ENCODE results near the gene HNF4A. TPM values are rescaled to one million over a fixed set of nuclear protein-coding genes. Genes with fewer than 3 reads are reported as not detected.

The HNF4A gene
- total and polyA plus RNA-seq, 2 of the 4 experiments (the other 2 are of a cell fraction): not detected

DNA sequence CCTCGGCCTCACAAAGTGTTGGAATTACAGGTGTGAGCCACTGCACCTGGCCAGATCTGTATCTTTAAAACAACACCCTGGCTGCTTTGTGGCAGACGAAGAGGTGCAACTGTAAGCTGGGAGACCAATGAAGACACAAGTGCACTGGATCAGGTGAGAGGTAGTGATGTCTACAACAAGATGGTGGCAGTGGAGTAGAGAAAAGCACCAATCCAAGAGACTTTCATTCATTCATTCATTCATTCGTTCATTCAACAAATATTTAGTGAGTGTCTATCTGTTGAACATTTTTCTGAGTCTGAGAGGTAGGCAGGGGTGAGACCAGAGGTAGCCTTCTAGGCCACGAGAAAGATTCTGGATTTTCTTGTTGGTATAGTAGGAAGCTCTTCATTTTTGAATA lies 83.3 kb downstream of the HNF4A start:
- H2AK9ac ChIP-seq (replicated peaks; ENCODE audit: low read depth, low read length, poor library complexity): no peak overlapping the region
- H2BK5ac ChIP-seq (ENCODE audit: low read depth, low read length, poor library complexity, severe bottlenecking): no peak overlapping the region
- H4K8ac ChIP-seq (ENCODE audit: low read depth in 2 of 2, low read length in 2 of 2): no peak overlapping the region
- H3K4me2 ChIP-seq (ENCODE audit: low read depth, low read length): no peak overlapping the region
- H3K9ac ChIP-seq (ENCODE audit: low read depth, low read length): no peak overlapping the region
- CTCF ChIA-PET: no interaction called here
- H2AK5ac ChIP-seq (ENCODE audit: low read depth, low read length): no peak overlapping the region
- H3K4ac ChIP-seq (ENCODE audit: low read depth, low read length): no peak overlapping the region
- no peaks in the 10 kb centered on the region for H4K20me1 ChIP-seq (ENCODE audit: insufficient read depth, low read length)
- no peaks in the 10 kb centered on the region for H3K9me1 ChIP-seq (ENCODE audit: insufficient read depth, low read length)
- TF ChIP-seq MAZ (IDR thresholded peaks at IDR 0.05; ENCODE audit: borderline replicate concordance, low read depth, low read length) (no peak), SMC3 (IDR thresholded peaks at IDR 0.05; ENCODE audit: low read depth, low read length) (no peak), CHD1 (IDR thresholded peaks at IDR 0.05; ENCODE audit: low read depth, low read length) (no peak), MXI1 (IDR thresholded peaks at IDR 0.05; ENCODE audit: borderline replicate concordance, low read depth, low read length) (no peak), RCOR1 (IDR thresholded peaks at IDR 0.05; ENCODE audit: insufficient replicate concordance, low read length) (no peak), RFX5 (IDR thresholded peaks at IDR 0.05; ENCODE audit: low read depth, low read length) (no peak), CEBPB (IDR thresholded peaks at IDR 0.05; ENCODE audit: low read depth, low read length) (no peak), POLR2A (IDR thresholded peaks at IDR 0.05; ENCODE audit: low read depth, low read length) (no peak), BHLHE40 (IDR thresholded peaks at IDR 0.05; ENCODE audit: low read depth, low read length) (no peak), NFE2L2 (IDR thresholded peaks at IDR 0.05; ENCODE audit: low read depth, low read length) (no peak), MAFK (IDR thresholded peaks at IDR 0.05; ENCODE audit: low read depth, low read length) (no peak), FOS (IDR thresholded peaks at IDR 0.05; ENCODE audit: low read depth, low read length) (no peak)
- TF ChIP-seq, protein P1, sequence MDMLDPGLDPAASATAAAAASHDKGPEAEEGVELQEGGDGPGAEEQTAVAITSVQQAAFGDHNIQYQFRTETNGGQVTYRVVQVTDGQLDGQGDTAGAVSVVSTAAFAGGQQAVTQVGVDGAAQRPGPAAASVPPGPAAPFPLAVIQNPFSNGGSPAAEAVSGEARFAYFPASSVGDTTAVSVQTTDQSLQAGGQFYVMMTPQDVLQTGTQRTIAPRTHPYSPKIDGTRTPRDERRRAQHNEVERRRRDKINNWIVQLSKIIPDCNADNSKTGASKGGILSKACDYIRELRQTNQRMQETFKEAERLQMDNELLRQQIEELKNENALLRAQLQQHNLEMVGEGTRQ (IDR thresholded peaks at IDR 0.05; ENCODE audit: low read depth, low read length): no peak
- H3K27ac ChIP-seq (ENCODE audit: insufficient read depth, low read length): no peak overlapping the region
- H2BK120ac ChIP-seq (ENCODE audit: low read depth, low read length): no peak overlapping the region
- no peak overlapping the region for H3K18ac ChIP-seq (ENCODE audit: low read depth, low read length)
- WGBS, 2 experiments (ENCODE audit: extremely low coverage in 2 of 2, insufficient read length in 1 of 2): 60% methylated on average over 1 of the region's 4 CpGs; no CpG with 5 or more reads in 1 of the 2 experiments
- no peak overlapping the region for H3K56ac ChIP-seq (ENCODE audit: extremely low read depth, insufficient read depth, low read length)
- H3K36me3 ChIP-seq (ENCODE audit: control insufficient read depth, insufficient read depth, low read length): no peaks in the 10 kb centered on the region
- H4K91ac ChIP-seq (ENCODE audit: insufficient read depth, low read depth, low read length): no peak overlapping the region
- H3K27me3 ChIP-seq (ENCODE audit: control insufficient read depth, insufficient read depth, low read length): peaks cover 14% of the 10 kb centered on the region
- H3K4me3 ChIP-seq (ENCODE audit: insufficient read depth, low read depth, low read length): no peak overlapping the region
- H3K14ac ChIP-seq (replicated peaks; ENCODE audit: low read depth, low read length): no peak overlapping the region
- ATAC-seq (ENCODE audit: low read depth): no peak
- no peak overlapping the region for H4K5ac ChIP-seq (ENCODE audit: low read depth, low read length)
- in situ Hi-C loops (cut with MboI; ENCODE audit: low sequenced_read_pairs) (no loop called here), dilution Hi-C loops (cut with HindIII; ENCODE audit: low sequenced_read_pairs, unreplicated experiment) (no loop called here), intact Hi-C loops (cut with micrococcal nuclease) (no loop called here)
- no peak overlapping the region for H2AFZ ChIP-seq (replicated peaks; ENCODE audit: low read length, poor library complexity)
- POLR2A ChIA-PET (ENCODE audit: unreplicated experiment): no interaction called here
- no peaks in the 10 kb centered on the region for H3K9me3 ChIP-seq (ENCODE audit: control insufficient read depth, insufficient read depth, low read length)
- BruUV-seq (replicated peaks): no TSS peak
- H2BK15ac ChIP-seq (ENCODE audit: low read depth, low read length): no peak overlapping the region
- no peak overlapping the region for H2BK20ac ChIP-seq (ENCODE audit: low read depth, low read length)
- H3K23ac ChIP-seq (ENCODE audit: low read depth, low read length): no peak overlapping the region
- H3K79me1 ChIP-seq (ENCODE audit: low read depth in 1 of 2, low read length in 2 of 2): no peaks in the 10 kb centered on the region
- H3K4me1 ChIP-seq (ENCODE audit: control insufficient read depth, insufficient read depth, low read length): no peaks in the 10 kb centered on the region
- no peak for DNase-seq
